ENCODE results near the gene NACC2. TPM values are rescaled to one million over a fixed set of nuclear protein-coding genes. Genes with fewer than 3 reads are reported as not detected.

Gene NACC2
- total and polyA plus RNA-seq, 9 of the 15 experiments (the other 6 are each of a cell fraction or from before 2014, with no cell fraction given), result 0.70 to 25.1 (median 5.6) TPM

- TF ChIP-seq RUNX1 (IDR thresholded peaks at IDR 0.05; ENCODE audit: low read depth) (no peak), ZBTB34 (CRISPR knock-in tag; IDR thresholded peaks at IDR 0.05) (no peak), CREB3 (tag; conservative IDR thresholded peaks at IDR 0.05; ENCODE audit: low read depth) (no peak), ZNF512 (tag; IDR thresholded peaks at IDR 0.05) (no peak), RBM34 (IDR thresholded peaks at IDR 0.05; ENCODE audit: borderline replicate concordance, insufficient read depth, low read length) (no peak), ZNF263 (CRISPR knock-in tag; IDR thresholded peaks at IDR 0.05; ENCODE audit: borderline replicate concordance) (no peak), ATF6 (CRISPR knock-in tag; IDR thresholded peaks at IDR 0.05) (no peak), CHD4 (IDR thresholded peaks at IDR 0.05; ENCODE audit: insufficient read depth, insufficient replicate concordance, low read depth, low read length, poor library complexity, severe bottlenecking) (no peak), OTX1 (CRISPR knock-in tag; IDR thresholded peaks at IDR 0.05) (no peak), CEBPG (CRISPR knock-in tag; IDR thresholded peaks at IDR 0.05) (peak; percentile 46; the same call in 1 of the 2 replicates), CEBPG (tag; conservative IDR thresholded peaks at IDR 0.05 in 1 of 2, IDR thresholded peaks at IDR 0.05 in 1 of 2) (no peak), ZNF354B (CRISPR knock-in tag; IDR thresholded peaks at IDR 0.05) (no peak), TCF7L2 (IDR thresholded peaks at IDR 0.05; ENCODE audit: low read depth, low read length) (no peak), ZC3H11A (IDR thresholded peaks at IDR 0.05; ENCODE audit: low read depth, low read length) (no peak), YY1 (IDR thresholded peaks at IDR 0.05; ENCODE audit: borderline replicate concordance in 1 of 3, control insufficient read depth in 1 of 3, extremely low read depth in 1 of 3, insufficient read depth in 3 of 3, insufficient read length in 1 of 3, insufficient replicate concordance in 2 of 3, low read depth in 1 of 3, low read length in 2 of 3) (peak in 1 of 3 experiments; percentile 22), ZNF280B (CRISPR knock-in tag; IDR thresholded peaks at IDR 0.05) (no peak)
Observed at GRCh38 chr9:135960411-135961276, 134.4 kb downstream of the NACC2 start (continued).

Measured in K562 (cell line).